AG20443 (cell line): Measurements from ENCODE around the gene VIL1.

ENCODE experiments used
- DNase-seq: peaks from one replicate; pipeline ENCODE4 v3.0.0; 2012; ENCODE audit warnings: low spot score, mixed read lengths

VIL1 gene

DNA sequence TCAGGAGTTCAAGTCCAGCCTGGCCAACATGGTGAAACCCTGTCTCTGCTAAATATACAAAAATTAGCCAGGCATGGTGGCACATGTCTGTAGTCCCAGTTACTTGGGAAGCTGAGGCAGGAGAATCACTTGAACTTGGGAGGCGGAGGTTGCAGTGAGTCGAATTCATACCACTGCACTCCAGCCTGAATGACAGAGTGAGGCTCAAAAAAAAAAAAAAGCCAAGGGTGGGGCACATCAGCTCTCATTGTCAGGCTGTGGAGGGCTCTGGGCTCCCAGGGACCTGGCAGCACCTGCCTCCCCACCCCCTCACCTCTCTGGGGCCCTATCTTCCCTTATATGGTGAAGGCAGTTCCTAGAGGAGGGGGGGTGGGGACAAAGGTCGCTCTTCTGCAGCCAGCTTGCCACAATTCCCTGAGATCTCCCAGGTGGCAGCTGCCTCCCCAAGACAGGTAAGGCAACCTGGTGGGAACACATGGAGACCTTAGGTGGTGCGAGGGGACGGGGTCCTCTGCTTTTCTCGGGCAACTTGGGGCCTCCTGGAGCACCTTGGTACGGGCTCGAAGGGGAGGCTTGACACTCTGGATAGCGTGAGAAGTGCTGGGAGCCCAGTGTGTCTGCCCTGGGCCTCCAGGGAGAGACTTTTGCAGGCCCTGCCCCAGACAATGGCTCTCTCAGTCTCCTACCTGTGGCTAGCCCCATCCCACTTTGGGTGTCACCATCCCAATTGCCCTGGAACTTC is at the start of gene VIL1:
Gene VIL1 (plus strand): TSS at position 407 of the 742 bp plus-strand sequence. CDS start 4,656 bp downstream, outside the sequence.
- no peak for DNase-seq

DNA sequence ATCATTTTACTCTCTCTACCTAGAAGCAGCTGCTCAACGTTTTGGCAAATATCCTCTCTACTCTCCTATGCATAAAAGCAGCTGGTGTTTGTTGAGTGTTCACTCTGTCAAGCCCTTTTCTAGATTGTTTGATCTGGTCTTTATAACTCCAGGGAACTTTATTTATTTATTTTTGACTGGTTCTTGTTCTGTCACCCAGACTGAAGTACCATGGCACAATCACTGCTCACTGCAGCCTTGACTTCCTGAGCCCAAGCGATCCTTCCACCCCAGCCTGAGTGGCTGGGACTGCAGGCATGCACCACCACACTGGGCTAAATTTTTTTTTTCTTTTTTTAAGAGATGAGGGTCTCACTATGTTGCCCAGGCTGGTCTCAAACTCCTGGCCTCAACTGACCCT is 49.6 kb upstream of the VIL1 start:
- DNase-seq = no peak

DNA sequence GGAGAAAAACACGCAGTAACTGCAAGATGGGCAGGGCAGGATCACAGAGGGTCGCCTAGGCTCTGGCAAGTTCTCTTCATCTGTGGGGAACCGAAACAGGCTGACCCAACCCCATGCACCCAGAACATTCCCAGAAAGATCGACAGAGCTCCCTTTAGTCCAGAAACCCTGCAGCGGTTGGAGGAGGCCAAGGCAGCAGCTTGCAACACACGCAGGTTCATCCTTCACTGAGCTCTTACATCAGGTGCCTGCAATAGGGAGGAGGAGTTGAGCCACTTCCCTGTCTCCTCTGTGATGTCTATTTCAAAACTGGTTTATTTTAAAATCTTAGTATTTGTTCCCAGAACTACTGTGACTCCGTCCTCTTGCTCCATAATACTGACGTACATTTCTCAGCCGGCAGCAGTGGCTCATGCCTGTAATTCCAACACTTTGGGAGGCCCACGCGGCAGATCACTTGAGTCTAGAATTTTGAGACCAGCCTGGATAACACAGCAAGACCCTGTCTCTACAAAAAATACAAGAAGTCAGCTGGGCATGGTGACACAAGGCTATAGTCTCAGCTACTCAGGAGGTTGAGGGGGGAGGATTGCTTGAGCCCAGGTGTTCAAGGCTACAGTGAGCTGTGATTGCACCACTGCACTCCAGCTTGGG is 48.4 kb upstream of the VIL1 start:
- peak; percentile 35 for DNase-seq

DNA sequence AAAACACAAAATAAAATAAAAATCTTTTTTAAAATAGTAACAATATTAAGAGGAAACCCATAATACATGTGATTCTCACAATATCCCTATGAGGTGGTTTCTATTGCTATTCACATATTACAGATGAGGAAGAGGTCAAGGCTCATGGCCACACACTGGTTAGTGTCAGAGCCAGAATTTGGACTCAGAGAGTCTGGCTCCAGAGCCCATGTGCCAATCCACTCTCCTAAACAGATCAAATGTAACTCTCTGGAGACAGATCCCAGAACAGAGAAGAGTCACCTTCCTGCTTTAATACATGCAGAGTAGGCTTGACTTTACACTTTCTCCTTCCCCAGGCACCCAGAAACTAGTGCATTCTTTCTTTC is 47.0 kb upstream of the VIL1 start:
- DNase-seq = no peak

DNA sequence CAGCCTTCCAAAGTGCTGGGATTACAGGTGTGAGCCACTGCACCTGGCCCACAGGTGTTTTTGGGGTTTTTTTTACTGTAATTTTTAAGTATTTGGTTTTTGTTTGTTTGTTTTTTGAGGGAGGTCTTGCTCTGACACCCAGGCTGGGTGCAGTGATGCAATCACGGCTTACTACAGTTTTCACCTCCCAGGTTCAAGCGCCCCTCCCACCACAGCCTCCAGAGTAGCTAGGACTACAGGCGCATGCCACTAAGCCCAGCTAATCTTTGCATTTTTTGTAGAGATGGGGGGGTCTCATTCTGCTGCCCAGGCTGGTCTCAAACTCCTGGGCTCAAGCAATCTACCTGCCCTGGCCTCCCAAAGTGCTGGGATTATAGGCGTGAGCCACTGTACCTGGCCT is 44.1 kb upstream of the VIL1 start:
- no peak for DNase-seq

DNA sequence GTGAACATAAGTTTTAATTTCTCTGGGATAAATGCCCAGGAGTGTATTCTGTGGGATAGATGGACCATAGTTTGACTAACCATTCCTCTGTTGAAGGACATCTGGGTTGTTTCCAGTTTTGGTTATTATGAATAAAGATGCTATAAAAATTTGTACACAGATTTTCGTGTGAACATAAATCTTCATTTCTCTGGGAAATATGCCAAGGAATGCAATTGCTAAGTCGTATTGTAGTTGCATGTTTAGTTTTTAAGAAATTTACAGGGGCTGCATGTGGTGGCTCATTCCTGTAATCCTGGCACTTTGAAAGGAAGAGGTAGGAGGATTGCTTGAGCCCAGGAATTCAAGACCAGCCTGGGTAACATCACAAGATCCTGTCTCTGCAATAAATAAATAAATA is 43.7 kb upstream of the VIL1 start:
- peak; percentile 18 for DNase-seq

DNA sequence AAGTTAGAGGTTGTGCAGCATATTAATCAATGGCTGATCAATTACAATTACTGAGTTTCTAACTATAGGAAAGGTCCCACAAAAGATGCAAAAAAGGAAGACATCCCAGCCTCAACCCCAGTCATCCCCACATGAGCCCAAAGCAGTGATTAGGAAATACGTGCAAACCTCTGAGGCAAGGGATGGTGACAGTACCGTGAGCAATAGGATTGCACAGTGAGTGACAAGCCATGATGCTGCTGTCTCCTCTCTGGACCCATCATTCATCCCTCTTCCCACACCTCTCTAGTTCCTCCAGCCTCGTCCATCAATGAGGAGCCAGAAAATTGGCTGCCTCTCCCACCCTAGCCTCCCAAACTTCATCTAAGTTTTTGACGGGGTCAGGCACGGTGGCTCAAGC is 40.9 kb upstream of the VIL1 start:
- DNase-seq = no peak

DNA sequence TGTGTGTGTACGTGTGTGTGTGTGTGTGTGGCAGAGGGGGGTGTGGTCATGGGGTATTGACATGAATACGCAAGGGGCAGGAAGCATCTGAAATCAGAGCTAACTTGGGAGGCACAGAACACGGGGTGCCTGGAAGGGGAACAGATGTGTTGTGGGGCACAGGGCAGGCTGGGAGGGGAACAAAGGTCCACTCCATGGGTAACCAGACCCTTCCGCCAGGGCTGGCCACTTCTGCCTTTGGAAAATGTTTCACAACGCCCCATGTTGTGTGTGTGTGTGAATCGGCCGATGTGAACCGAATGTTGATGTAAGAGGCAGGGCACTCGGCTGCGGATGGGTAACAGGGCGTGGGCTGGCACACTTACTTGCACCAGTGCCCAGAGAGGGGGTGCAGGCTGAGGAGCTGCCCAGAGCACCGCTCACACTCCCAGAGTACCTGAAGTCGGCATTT is 37.0 kb upstream of the VIL1 start, which contains the start of gene SLC11A1:
Gene SLC11A1 (plus strand): TSS at position 358 of the 451 bp plus-strand sequence. CDS start 96 bp downstream, outside the sequence.
- DNase-seq = no peak

DNA sequence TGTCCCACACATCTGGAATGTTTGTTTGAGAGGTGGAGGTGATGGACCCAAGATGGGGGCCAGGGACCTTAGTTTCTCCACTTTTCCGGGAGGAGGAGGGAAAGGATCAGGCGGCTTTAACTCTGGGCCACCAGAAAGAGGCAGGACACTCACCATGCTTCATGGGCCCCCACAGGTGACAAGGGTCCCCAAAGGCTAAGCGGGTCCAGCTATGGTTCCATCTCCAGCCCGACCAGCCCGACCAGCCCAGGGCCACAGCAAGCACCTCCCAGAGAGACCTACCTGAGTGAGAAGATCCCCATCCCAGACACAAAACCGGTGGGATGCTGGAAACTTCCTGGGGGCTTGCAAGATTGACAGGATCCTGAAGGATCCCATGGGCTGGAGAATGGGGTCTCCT is 36.1 kb upstream of the VIL1 start:
- DNase-seq = no peak

DNA sequence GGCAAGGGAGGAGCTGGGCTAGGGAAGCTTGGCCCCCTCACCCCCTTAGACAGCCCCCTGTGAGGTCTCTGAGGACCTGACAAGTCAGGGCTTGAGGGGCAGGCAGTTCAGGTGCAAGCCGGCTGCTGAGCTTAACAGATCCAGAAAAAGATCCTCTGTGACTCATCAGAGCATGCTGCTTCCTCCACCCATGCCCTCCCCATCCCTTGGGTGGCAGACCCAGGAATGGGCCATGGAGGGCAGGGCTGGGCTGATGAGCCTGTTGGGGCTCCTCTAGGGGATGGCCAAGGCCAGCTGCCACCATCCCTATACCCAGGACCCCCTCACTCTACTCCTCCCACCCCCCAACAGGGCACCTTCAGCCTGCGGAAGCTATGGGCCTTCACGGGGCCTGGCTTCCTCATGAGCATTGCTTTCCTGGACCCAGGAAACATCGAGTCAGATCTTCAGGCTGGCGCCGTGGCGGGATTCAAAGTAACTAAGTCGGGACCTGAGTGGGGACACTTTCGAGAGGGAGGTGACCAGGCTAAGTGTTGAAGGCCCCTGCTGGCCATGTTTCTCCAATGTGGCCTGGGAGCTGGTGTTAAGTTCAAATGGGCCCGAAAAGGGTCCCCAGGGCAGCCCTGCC is 34.9 kb upstream of the VIL1 start:
- DNase-seq = peak; percentile 27

DNA sequence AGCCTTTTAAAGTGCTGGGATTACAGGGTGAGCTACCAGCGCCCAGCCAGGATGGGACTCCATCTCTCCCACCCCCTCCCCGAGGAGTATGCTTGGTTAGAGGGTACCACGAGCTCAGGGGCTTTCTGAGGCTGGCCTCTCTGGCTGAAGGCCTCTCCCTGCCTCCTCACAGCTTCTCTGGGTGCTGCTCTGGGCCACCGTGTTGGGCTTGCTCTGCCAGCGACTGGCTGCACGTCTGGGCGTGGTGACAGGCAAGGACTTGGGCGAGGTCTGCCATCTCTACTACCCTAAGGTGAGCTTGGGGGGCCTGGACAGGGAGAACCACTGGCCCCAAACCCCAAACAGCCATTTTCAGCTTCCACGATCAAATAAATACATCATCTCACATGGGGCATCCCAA is 33.9 kb upstream of the VIL1 start:
- DNase-seq = no peak

DNA sequence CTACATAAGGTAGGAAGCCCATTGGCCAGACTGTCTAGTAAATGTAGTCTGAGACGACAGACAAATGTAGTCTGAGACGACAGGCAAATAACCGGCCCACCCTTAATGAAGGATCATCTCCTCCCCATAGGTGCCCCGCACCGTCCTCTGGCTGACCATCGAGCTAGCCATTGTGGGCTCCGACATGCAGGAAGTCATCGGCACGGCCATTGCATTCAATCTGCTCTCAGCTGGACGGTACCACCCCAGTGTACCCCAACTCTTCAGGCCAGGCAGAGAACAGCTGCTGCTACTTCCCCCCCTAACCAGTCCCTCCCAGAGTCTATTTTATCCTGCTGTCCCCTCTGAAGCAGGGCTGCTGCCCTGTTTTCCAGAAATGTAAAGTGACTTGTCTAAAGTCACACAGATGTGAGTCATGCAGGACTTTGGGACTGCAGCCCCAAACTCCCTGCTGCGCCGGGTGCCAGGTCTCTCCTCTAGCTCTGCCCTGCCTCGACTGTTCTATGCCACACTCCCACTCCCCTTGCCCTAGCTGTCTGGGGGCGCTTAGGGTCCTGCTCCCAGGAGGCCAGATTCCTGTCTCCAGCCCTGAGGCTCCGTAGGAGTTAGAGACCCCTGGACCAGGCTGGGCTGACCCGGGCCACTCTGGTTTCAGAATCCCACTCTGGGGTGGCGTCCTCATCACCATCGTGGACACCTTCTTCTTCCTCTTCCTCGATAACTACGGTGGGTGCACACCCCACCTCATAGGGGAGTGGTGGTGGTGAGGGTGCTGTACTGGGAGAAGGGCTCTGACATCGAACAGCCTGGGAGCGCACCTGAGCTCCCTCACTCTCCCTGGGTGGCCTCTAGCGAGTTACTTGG is 32.2 kb upstream of the VIL1 start:
- DNase-seq = no peak

DNA sequence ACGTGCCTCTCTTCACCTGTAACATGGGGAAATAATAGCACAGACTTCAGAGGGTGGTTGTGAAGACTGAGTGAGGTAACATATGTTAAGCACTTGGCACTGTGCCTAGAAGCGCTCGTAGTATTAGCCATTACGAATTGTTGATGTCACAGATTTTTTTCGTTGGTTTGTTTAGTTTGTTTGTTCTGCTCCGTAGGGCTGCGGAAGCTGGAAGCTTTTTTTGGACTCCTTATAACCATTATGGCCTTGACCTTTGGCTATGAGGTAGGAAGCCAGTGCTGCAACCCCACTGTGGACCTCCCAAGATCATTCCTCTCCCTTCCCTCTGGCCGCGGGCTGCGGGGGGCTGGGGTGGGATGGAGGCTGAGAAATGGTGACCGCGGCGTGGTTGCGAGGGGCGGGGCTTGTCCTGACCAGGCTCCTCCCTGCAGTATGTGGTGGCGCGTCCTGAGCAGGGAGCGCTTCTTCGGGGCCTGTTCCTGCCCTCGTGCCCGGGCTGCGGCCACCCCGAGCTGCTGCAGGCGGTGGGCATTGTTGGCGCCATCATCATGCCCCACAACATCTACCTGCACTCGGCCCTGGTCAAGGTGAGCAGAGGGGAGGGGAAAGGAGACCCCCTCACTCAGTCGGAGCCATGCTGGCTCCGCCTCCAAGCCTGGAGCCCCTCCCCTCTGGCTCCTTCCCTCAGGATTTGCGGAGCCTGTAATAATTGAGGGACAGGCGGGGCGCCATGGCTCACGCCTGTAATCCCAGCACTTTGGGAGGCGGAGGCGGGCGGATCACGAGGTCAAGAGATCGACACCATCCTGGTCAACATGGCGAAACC is 31.3 kb upstream of the VIL1 start:
- peak; percentile 52 for DNase-seq

DNA sequence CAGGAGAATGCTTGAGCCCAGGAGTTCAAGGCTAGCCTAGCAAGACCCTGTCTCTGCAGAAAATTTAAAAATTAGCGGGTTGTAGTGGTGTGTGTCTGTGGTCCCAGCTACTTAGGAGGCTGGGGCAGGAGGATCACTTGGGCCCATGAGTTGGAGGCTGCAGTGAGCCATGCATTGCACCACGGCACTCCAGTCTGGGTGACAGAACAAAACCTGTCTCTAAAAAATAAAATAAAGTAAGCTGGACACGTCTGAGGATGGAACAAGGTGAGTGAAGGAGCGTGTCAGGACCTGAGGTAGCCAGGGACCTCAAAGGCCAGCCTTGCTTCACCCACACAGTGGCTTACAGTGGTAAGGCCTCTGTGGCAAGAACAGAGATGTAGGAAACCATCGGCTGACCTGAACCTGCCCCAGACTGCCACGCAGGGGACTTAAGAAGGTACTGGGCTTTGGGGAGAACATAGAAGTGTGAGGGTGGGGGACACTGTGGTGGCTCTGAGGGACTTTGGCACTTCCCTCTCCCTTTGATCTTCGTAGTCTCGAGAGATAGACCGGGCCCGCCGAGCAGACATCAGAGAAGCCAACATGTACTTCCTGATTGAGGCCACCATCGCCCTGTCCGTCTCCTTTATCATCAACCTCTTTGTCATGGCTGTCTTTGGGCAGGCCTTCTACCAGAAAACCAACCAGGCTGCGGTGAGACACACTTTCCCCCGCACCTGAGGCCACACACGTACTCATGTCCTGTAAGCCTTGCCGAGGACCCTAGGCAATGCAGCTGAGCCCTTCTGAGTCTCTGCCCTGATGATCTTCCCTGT is 29.4 kb upstream of the VIL1 start:
- DNase-seq = no peak

DNA sequence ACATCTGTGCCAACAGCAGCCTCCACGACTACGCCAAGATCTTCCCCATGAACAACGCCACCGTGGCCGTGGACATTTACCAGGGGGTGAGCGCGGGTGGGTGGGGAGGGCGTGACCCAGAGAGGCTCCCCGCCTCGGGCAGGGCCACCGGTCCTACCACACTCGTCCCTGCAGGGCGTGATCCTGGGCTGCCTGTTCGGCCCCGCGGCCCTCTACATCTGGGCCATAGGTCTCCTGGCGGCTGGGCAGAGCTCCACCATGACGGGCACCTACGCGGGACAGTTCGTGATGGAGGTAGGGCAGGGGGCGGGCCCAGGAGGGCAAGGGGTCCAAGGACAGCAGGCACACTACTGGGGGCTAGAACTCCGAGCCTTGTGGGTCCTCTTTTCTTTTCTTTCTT is 27.7 kb upstream of the VIL1 start:
- no peak for DNase-seq

DNA sequence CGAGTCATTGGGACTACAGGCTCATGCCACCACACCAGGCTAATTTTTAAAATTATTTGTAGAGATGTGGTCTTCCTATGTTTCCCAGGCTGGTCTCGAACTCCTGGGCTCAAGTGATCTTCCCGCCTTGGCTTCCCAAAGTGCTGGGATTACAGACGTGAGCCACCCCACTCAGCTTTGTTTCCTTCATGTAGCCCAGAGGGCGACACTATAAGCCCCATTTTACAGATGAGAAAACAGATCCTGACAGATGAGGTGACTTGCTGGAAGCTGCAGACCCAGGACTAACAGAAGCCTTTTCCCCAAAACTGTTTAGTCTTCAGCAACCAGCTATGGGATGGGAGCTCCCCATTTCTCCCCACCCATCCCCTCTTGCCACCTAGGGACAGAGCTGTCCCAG is 26.5 kb upstream of the VIL1 start:
- DNase-seq = no peak

DNA sequence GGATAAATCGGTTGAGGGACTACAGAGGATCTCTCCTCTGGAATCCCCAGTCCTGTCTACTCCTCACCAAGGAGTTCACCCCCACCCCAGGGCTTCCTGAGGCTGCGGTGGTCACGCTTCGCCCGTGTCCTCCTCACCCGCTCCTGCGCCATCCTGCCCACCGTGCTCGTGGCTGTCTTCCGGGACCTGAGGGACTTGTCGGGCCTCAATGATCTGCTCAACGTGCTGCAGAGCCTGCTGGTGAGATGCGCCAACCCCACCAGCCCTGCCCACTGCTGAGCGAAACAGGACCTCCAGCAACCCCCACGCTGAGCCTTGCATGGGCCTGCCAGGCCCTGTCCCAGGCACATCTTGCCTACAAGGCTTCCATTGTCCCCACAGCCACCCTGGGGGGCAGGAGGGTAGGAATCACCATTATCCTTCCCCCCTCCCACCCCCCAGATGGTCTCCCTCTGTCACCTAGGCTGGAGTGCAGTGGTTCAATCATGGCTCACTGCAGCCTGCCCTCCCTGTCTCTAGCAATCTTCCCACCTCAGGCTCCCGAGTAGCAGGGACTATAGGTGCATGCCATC is 25.9 kb upstream of the VIL1 start:
- no peak for DNase-seq

DNA sequence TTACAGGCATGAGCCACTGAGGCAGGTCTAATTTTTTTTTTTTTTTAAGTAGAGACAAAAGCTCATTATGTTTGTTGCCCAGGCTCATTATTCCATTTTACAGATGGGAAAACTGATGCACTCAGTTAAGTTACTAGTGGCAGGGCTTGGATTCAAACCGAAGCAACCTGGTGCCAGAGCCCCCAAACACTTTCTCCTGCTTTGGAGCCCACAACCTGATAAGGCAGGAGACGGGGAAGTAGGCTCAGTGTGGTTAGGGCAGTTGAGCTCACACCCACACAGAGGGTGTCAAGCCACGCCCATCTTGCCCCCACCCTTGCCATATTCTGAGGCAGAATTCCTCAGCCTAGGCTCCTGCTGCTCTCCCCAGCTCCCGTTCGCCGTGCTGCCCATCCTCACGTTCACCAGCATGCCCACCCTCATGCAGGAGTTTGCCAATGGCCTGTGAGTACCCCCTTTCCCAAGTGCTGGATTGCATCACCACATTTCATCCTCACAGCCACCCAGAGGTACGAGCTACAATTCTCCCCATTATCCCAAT is 25.1 kb upstream of the VIL1 start:
- no peak for DNase-seq

DNA sequence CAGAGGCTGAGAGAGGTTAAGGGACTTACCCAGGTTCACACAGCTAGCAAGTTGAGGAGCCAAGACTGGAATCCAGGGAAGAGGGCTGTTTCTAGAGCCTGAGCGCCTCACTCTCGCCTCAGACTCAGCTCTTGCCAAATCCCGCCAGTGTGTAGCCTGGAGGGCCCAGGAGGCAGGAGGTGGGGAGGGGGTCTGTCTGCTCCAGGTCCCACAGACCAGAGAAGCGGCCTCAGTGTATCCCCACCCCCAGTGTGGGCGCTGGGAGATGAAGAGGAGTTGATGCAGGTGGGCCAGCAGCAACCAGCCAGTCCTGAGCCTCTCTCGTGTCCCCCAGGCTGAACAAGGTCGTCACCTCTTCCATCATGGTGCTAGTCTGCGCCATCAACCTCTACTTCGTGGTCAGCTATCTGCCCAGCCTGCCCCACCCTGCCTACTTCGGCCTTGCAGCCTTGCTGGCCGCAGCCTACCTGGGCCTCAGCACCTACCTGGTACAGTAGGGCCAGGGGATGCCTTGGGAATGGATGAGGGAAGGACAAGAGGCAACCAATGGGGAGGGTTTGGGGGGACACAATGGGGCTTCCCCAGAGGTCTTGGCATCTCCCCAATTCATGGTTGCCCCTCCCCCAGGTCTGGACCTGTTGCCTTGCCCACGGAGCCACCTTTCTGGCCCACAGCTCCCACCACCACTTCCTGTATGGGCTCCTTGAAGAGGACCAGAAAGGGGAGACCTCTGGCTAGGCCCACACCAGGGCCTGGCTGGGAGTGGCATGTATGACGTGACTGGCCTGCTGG is 24.4 kb upstream of the VIL1 start:
- no peak for DNase-seq
